ENCODE measurements around the gene MEAF6.

- no peak for TF ChIP-seq EZH2phosphoT487 (IDR thresholded peaks at IDR 0.05)
- TF ChIP-seq, protein P1, sequence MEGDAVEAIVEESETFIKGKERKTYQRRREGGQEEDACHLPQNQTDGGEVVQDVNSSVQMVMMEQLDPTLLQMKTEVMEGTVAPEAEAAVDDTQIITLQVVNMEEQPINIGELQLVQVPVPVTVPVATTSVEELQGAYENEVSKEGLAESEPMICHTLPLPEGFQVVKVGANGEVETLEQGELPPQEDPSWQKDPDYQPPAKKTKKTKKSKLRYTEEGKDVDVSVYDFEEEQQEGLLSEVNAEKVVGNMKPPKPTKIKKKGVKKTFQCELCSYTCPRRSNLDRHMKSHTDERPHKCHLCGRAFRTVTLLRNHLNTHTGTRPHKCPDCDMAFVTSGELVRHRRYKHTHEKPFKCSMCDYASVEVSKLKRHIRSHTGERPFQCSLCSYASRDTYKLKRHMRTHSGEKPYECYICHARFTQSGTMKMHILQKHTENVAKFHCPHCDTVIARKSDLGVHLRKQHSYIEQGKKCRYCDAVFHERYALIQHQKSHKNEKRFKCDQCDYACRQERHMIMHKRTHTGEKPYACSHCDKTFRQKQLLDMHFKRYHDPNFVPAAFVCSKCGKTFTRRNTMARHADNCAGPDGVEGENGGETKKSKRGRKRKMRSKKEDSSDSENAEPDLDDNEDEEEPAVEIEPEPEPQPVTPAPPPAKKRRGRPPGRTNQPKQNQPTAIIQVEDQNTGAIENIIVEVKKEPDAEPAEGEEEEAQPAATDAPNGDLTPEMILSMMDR (IDR thresholded peaks at IDR 0.05), result no peak
Observed at GRCh38 chr1:37483785-37484184, 30.8 kb downstream of the MEAF6 start.
